NT2/D1 (cell line): ENCODE measurements around the gene NCKIPSD.

ENCODE experiments used
- DNase-seq: peaks from one replicate; pipeline ENCODE4 v3.0.0-alpha.2; 2011; ENCODE audit warnings: low read depth, low spot score
- H3K27me3 ChIP-seq: 2 replicates; pipeline ENCODE4 v1.6.0; 2011; ENCODE audit warnings: mild to moderate bottlenecking; ENCODE audit not compliant: insufficient read length, insufficient read depth
- H3K36me3 ChIP-seq: 2 replicates; pipeline ENCODE4 v1.6.1; 2011; ENCODE audit warnings: mild to moderate bottlenecking, low read length, mixed read lengths; ENCODE audit not compliant: insufficient read depth, insufficient read length
- H3K4me1 ChIP-seq: 2 replicates; pipeline ENCODE4 v1.5.1; 2011; ENCODE audit not compliant: insufficient read depth, insufficient read length
- H3K4me3 ChIP-seq: 2 replicates; pipeline ENCODE4 v1.5.1; 2011; ENCODE audit warnings: low read depth; ENCODE audit not compliant: insufficient read length
- H3K9ac ChIP-seq: 2 replicates; pipeline ENCODE4 v1.6.0; 2011; ENCODE audit warnings: low read depth; ENCODE audit not compliant: insufficient read length
- H3K9me3 ChIP-seq: 2 replicates; pipeline ENCODE4 v1.5.1; 2011; ENCODE audit warnings: mild to moderate bottlenecking, low read length; ENCODE audit not compliant: insufficient read depth
- SUZ12 ChIP-seq: IDR thresholded peaks from 2 replicates; pipeline ENCODE4 v1.6.1; 2011; ENCODE audit not compliant: insufficient read length, insufficient read depth; ENCODE audit errors: extremely low read depth
- YY1 ChIP-seq: IDR thresholded peaks from 2 replicates; pipeline ENCODE4 v1.6.1; 2011; ENCODE audit not compliant: insufficient read length, insufficient read depth
- ZNF274 ChIP-seq: IDR thresholded peaks from 2 replicates; pipeline ENCODE4 v1.6.1; 2011; ENCODE audit warnings: mild to moderate bottlenecking, low read depth, low read length

NCKIPSD gene

GRCh38 chr3:48650723-48651122, 35.0 kb downstream of the NCKIPSD start:
- TF ChIP-seq YY1 (no peak), SUZ12 (no peak), ZNF274 (no peak)
- peaks cover 36% of the 10 kb centered on the region for H3K36me3 ChIP-seq

GRCh38 chr3:48648188-48648850, 37.4 kb downstream of the NCKIPSD start:
- no peak overlapping the region for H3K4me3 ChIP-seq
- no peak for DNase-seq
- no peak overlapping the region for H3K9ac ChIP-seq
- TF ChIP-seq SUZ12 (no peak), YY1 (no peak), ZNF274 (no peak)
- peaks cover 34% of the 10 kb centered on the region for H3K36me3 ChIP-seq
- peaks cover 3% of the 10 kb centered on the region for H3K4me1 ChIP-seq
- no peaks in the 10 kb centered on the region for H3K9me3 ChIP-seq
- no peaks in the 10 kb centered on the region for H3K27me3 ChIP-seq

More at GRCh38 chr3:48650723-48651122, 35.0 kb downstream of the NCKIPSD start:
- Histone ChIP-seq H3K4me1 (peaks cover 3% of the 10 kb centered on the region), H3K4me3 (no peak overlapping the region), H3K9ac (no peak overlapping the region), H3K9me3 (no peaks in the 10 kb centered on the region), H3K27me3 (peaks cover 7% of the 10 kb centered on the region)
- DNase-seq, result no peak

GRCh38 chr3:48647714-48648113, 38.0 kb downstream of the NCKIPSD start:
- no peak overlapping the region for H3K9ac ChIP-seq
- TF ChIP-seq YY1 (no peak), SUZ12 (no peak), ZNF274 (no peak)
- H3K4me1 ChIP-seq, result no peaks in the 10 kb centered on the region
- no peaks in the 10 kb centered on the region for H3K9me3 ChIP-seq
- peaks cover 34% of the 10 kb centered on the region for H3K36me3 ChIP-seq
- no peak for DNase-seq
- H3K4me3 ChIP-seq, result no peak overlapping the region
- no peaks in the 10 kb centered on the region for H3K27me3 ChIP-seq

- no peaks in the 10 kb centered on the region for H3K27me3 ChIP-seq
- no peaks in the 10 kb centered on the region for H3K9me3 ChIP-seq
- H3K9ac ChIP-seq, result no peak overlapping the region
- H3K36me3 ChIP-seq, result peaks cover 54% of the 10 kb centered on the region
- no peak overlapping the region for H3K4me3 ChIP-seq
- H3K4me1 ChIP-seq, result no peaks in the 10 kb centered on the region
- TF ChIP-seq ZNF274 (no peak), YY1 (no peak), SUZ12 (no peak)
- no peak for DNase-seq
Observed at GRCh38 chr3:48644898-48645760, 40.6 kb downstream of the NCKIPSD start.

GRCh38 chr3:48642605-48643004, 43.1 kb downstream of the NCKIPSD start:
- TF ChIP-seq YY1, result no peak
- TF ChIP-seq SUZ12, result no peak
- TF ChIP-seq ZNF274, result no peak
- Histone ChIP-seq H3K27me3 (no peaks in the 10 kb centered on the region), H3K36me3 (peaks cover 62% of the 10 kb centered on the region)

GRCh38 chr3:48641396-48641795, 44.3 kb downstream of the NCKIPSD start:
- H3K9ac ChIP-seq, result no peak overlapping the region
- no peaks in the 10 kb centered on the region for H3K27me3 ChIP-seq
- no peak overlapping the region for H3K4me3 ChIP-seq
- no peaks in the 10 kb centered on the region for H3K9me3 ChIP-seq
- DNase-seq, result no peak
- H3K4me1 ChIP-seq, result peaks cover 11% of the 10 kb centered on the region
- no peak for TF ChIP-seq ZNF274
- no peak for TF ChIP-seq SUZ12
- TF ChIP-seq YY1, result no peak
- peaks cover 60% of the 10 kb centered on the region for H3K36me3 ChIP-seq

More at GRCh38 chr3:48642605-48643004, 43.1 kb downstream of the NCKIPSD start:
- DNase-seq, result no peak
- H3K4me1 ChIP-seq, result peaks cover 3% of the 10 kb centered on the region
- H3K9me3 ChIP-seq, result no peaks in the 10 kb centered on the region
- no peak overlapping the region for H3K9ac ChIP-seq
- H3K4me3 ChIP-seq, result no peak overlapping the region
